Neural crest cell (in vitro differentiated cells): ENCODE data around the gene NSL1. TPM values are rescaled to one million over a fixed set of nuclear protein-coding genes. Genes with fewer than 3 reads are reported as not detected.

Source experiments
- DNase-seq: peaks from one replicate; pipeline ENCODE4 v3.0.0; 2021; ENCODE audit warnings: low read depth, mixed read lengths, low spot score
- H3K27ac Mint-ChIP-seq: one replicate; pipeline ENCODE4 v1.8.0; 2021; ENCODE audit warnings: mild to moderate bottlenecking, mixed read lengths; ENCODE audit not compliant: unreplicated experiment
- H3K27me3 Mint-ChIP-seq: 2 replicates; pipeline ENCODE4 v1.8.0; 2021; ENCODE audit warnings: low read depth, mild to moderate bottlenecking, mixed read lengths
- H3K36me3 Mint-ChIP-seq: 2 replicates; pipeline ENCODE4 v1.8.0; 2021; ENCODE audit warnings: low read depth, mild to moderate bottlenecking, mixed read lengths
- H3K4me1 Mint-ChIP-seq: 2 replicates; pipeline ENCODE4 v1.8.0; 2021; ENCODE audit warnings: mixed read lengths
- H3K4me3 Mint-ChIP-seq: one replicate; pipeline ENCODE4 v1.8.0; 2021; ENCODE audit warnings: mild to moderate bottlenecking, mixed read lengths
- H3K9me3 Mint-ChIP-seq: 2 replicates; pipeline ENCODE4 v1.8.0; 2021; ENCODE audit warnings: mixed read lengths
- CTCF ChIP-seq: fragments of 200-600 bp; sonication (generic); conservative IDR thresholded peaks from 2 replicates; pipeline ENCODE4 v1.5.0; 2021; ENCODE audit warnings: antibody characterized with exemption, mild to moderate bottlenecking
- total RNA-seq: library from RNA; stranded (reverse); gene quantifications from 2 replicates; pipeline ENCODE4 v1.2.1, GENCODE V29; 2021

NSL1 gene
- total RNA-seq, 1 donor from 2014 or later = 63.0 TPM

DNA sequence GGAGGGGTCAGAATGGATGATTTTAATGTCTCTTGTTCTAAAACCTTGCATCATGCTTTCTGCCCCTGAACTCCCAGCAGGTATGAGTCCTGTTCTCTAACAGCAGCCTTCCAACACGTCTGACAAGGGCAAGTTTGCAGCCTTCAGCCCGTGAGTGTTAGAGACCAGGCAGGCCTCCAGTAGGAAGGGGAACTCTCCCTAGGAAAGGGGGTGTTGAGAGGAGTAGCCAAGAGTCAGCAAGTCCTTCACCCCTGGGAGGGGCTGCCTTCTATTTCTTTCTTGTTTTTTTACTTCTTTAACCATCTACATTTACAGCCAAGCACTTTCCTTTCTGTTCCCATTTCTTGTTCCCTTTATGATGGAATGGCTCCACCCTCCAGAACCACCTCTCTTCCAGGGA lies 106.1 kb downstream of the NSL1 start:
- H3K4me1 Mint-ChIP-seq = no peaks in the 10 kb centered on the region
- no peaks in the 10 kb centered on the region for H3K9me3 Mint-ChIP-seq
- DNase-seq = no peak

DNA sequence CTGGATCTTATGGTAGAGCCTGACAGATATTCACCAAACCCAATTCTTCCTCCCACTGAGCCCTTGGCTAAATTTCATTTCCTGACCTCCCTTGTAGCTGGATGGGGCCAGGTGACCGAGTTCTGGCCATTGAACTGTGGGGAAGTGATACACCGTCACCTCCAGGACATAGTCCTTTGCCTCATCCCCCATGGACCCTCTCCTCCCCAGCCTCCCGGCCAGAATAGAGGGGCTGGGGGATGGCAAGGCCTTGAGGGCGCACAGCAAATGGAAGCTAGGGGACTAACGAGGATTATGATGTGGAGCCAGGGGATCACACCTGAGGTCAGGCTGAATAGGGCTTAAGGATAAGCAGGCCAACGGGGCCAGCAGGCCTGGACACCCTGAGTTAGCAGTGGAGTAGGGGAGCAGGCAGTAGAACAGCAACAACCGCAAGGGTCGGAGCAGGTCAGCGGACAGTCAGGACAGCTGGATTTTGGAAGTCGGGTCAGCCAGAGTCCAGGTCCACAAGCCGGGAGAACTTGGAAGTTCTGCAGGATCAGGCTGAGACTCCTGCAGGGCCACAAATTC lies 107.0 kb downstream of the NSL1 start:
- H3K27me3 Mint-ChIP-seq = peaks cover 3% of the 10 kb centered on the region
- H3K36me3 Mint-ChIP-seq = no peaks in the 10 kb centered on the region
- H3K4me3 Mint-ChIP-seq = no peak overlapping the region
- TF ChIP-seq CTCF = no peak
- H3K9me3 Mint-ChIP-seq = no peaks in the 10 kb centered on the region
- no peak for DNase-seq
- no peak overlapping the region for H3K27ac Mint-ChIP-seq
- H3K4me1 Mint-ChIP-seq = no peaks in the 10 kb centered on the region

More for the DNA sequence above, 106.1 kb downstream of the NSL1 start:
- Mint-ChIP-seq H3K36me3 (no peaks in the 10 kb centered on the region), H3K27me3 (peaks cover 3% of the 10 kb centered on the region), H3K4me3 (no peak overlapping the region), H3K27ac (no peak overlapping the region)
- TF ChIP-seq CTCF = no peak

GRCh38 chr1:212684076-212684475 lies 107.5 kb downstream of the NSL1 start:
- no peak for TF ChIP-seq CTCF

DNA sequence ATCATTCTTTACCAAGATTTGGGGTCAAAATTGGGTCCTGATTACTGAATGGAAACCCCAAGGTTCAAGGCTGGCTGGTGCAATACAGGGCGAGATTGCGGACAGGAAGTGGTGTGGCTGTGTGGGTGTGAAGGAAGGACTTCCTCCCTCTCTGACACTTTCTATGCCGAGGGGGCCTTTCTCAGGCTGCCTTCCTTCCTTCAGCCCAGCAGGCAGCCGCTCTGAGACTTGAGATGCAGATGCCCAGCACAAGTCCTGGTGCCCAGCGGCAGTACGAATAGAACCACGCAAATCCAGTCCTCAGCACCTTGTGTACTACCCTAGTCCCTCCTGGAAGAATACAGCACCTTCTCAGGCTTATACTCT lies 108.2 kb downstream of the NSL1 start:
- Mint-ChIP-seq H3K27me3 (peaks cover 3% of the 10 kb centered on the region), H3K4me1 (no peaks in the 10 kb centered on the region), H3K4me3 (no peak overlapping the region), H3K36me3 (no peaks in the 10 kb centered on the region), H3K9me3 (no peaks in the 10 kb centered on the region), H3K27ac (no peak overlapping the region)
- TF ChIP-seq CTCF = no peak
- no peak for DNase-seq

More at GRCh38 chr1:212684076-212684475, 107.5 kb downstream of the NSL1 start:
- Mint-ChIP-seq H3K36me3 (no peaks in the 10 kb centered on the region), H3K4me3 (no peak overlapping the region), H3K4me1 (no peaks in the 10 kb centered on the region), H3K27ac (no peak overlapping the region), H3K9me3 (no peaks in the 10 kb centered on the region), H3K27me3 (peaks cover 3% of the 10 kb centered on the region)
- no peak for DNase-seq

GRCh38 chr1:212680680-212681389 lies 110.7 kb downstream of the NSL1 start:
- Mint-ChIP-seq H3K27me3 (no peaks in the 10 kb centered on the region), H3K9me3 (no peaks in the 10 kb centered on the region), H3K4me1 (peaks cover 10% of the 10 kb centered on the region), H3K36me3 (no peaks in the 10 kb centered on the region), H3K4me3 (no peak overlapping the region), H3K27ac (no peak overlapping the region)
- DNase-seq = no peak
- no peak for TF ChIP-seq CTCF
